ENCODE results near the gene VCP.

GRCh38 chr9:35044071-35044470 is 28.4 kb downstream of the VCP start:
- TF ChIP-seq JUNB (IDR thresholded peaks at IDR 0.05; ENCODE audit: unreplicated experiment) (no peak), POLR2AphosphoS5 (IDR thresholded peaks at IDR 0.05; ENCODE audit: low read depth) (no peak), CTCF (conservative IDR thresholded peaks at IDR 0.05; ENCODE audit: low read depth in 2 of 2) (no peak), EZH2 (IDR thresholded peaks at IDR 0.05; ENCODE audit: low read depth, unreplicated experiment) (no peak), EZH2phosphoT487 (IDR thresholded peaks at IDR 0.05; ENCODE audit: unreplicated experiment) (no peak)
